ENCODE measurements around the gene TRIO. TPM values are rescaled to one million over a fixed set of nuclear protein-coding genes. Genes with fewer than 3 reads are reported as not detected.

TRIO gene
- total RNA-seq, 1 experiment from 2014 or later = 99.8 TPM

DNA sequence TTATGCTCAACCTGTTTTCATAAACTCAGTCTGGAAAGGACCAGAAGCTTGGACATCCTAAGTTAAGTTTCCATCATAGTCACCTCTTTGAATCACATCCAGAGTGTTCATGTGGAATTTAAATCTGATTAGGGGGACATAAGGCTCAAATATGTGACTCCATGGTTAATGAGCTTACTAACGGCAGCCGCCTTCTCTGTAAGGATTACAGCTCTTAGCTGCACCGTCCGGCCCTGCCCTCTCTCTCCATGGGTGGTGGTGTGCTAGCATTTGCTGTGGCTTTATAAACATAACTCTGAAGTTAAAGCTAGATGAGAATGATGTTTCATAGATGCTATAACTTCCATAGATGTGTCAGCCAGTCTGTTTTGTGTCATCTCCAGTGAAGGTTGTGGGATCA, 156.5 kb downstream of the TRIO start:
- BruUV-seq (replicated peaks) = no TSS peak
- no peaks in the 10 kb centered on the region for H3K9me3 ChIP-seq (ENCODE audit: low read depth, low read length, poor library complexity, severe bottlenecking)
- H3K4me1 ChIP-seq (ENCODE audit: insufficient read depth, low read length, poor library complexity, severe bottlenecking) = peaks cover 18% of the 10 kb centered on the region
- peak; percentile 7 for DNase-seq (ENCODE audit: low spot score)
- H3K27me3 ChIP-seq (replicated peaks; ENCODE audit: insufficient read depth, low read depth, low read length, poor library complexity) = no peaks in the 10 kb centered on the region
- H3K4me3 ChIP-seq (ENCODE audit: low read depth, low read length, poor library complexity, severe bottlenecking) = no peak overlapping the region
- ChIA-PET CTCF (no interaction called here), POLR2A (ENCODE audit: low non-redundant PET) (no interaction called here)
- TF ChIP-seq EZH2 (IDR thresholded peaks at IDR 0.05; ENCODE audit: borderline replicate concordance, low read depth, low read length, poor library complexity, severe bottlenecking) = no peak
- no peak for TF ChIP-seq CTCF (conservative IDR thresholded peaks at IDR 0.05; ENCODE audit: low read depth, low read length)
- no peaks in the 10 kb centered on the region for H3K36me3 ChIP-seq (ENCODE audit: insufficient read depth, low read length, poor library complexity, severe bottlenecking)
- intact Hi-C loops (cut with micrococcal nuclease; ENCODE audit: unreplicated experiment) = no loop called here
- H3K27ac ChIP-seq (ENCODE audit: low read depth, low read length, poor library complexity, severe bottlenecking) = no peak overlapping the region

DNA sequence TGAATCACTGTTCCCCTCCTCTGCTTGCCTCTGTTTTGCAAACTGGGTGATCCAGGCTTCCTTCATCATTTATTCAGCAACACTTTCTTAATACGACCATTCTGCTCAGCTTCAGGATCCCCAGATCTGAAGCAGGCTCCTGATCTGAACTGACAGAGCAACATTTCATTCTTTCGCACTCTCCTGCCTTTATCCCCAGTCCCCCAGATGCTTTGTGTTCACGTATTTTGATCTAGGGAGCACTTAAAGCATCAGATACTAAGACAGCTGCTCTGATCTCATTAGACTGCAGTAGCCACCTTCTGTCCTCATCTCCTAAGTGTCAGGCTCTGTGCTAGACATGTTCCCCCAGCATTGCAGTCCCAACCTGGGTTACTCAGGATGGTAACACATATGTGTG, 158.0 kb downstream of the TRIO start:
- CTCF ChIA-PET = no interaction called here
- DNase-seq (ENCODE audit: low spot score) = no peak
- intact Hi-C loops (cut with micrococcal nuclease; ENCODE audit: unreplicated experiment) = no loop called here
- POLR2A ChIA-PET (ENCODE audit: low non-redundant PET) = no interaction called here
- Histone ChIP-seq H3K36me3 (ENCODE audit: insufficient read depth, low read length, poor library complexity, severe bottlenecking) (no peaks in the 10 kb centered on the region), H3K9me3 (ENCODE audit: low read depth, low read length, poor library complexity, severe bottlenecking) (no peaks in the 10 kb centered on the region), H3K4me3 (ENCODE audit: low read depth, low read length, poor library complexity, severe bottlenecking) (no peak overlapping the region), H3K27ac (ENCODE audit: low read depth, low read length, poor library complexity, severe bottlenecking) (no peak overlapping the region), H3K27me3 (replicated peaks; ENCODE audit: insufficient read depth, low read depth, low read length, poor library complexity) (no peaks in the 10 kb centered on the region), H3K4me1 (ENCODE audit: insufficient read depth, low read length, poor library complexity, severe bottlenecking) (peaks cover 18% of the 10 kb centered on the region)
- no TSS peak for BruUV-seq (replicated peaks)
- no peak for TF ChIP-seq EZH2 (IDR thresholded peaks at IDR 0.05; ENCODE audit: borderline replicate concordance, low read depth, low read length, poor library complexity, severe bottlenecking)
- TF ChIP-seq CTCF (conservative IDR thresholded peaks at IDR 0.05; ENCODE audit: low read depth, low read length) = no peak

DNA sequence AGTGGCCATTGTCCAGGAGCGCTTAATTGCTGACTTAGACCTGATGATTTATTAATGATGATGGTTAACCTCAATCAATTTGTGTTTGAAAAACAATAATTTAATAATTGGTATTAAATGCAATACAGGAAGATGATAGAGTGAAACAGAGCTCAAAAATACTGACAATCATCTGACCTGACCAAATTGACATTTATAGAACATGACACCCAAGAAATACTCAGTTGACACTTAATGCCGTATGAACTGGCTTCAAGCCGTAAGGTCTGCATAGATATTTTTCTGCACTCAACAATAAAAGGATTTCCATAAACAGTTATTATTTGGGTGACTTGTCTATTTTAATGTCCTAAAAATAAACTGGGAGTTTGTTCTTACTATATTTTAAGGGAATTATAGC, 159.2 kb downstream of the TRIO start:
- Histone ChIP-seq H3K4me1 (ENCODE audit: insufficient read depth, low read length, poor library complexity, severe bottlenecking) (peaks cover 18% of the 10 kb centered on the region), H3K27ac (ENCODE audit: low read depth, low read length, poor library complexity, severe bottlenecking) (no peak overlapping the region), H3K27me3 (replicated peaks; ENCODE audit: insufficient read depth, low read depth, low read length, poor library complexity) (no peaks in the 10 kb centered on the region), H3K36me3 (ENCODE audit: insufficient read depth, low read length, poor library complexity, severe bottlenecking) (no peaks in the 10 kb centered on the region), H3K4me3 (ENCODE audit: low read depth, low read length, poor library complexity, severe bottlenecking) (no peak overlapping the region), H3K9me3 (ENCODE audit: low read depth, low read length, poor library complexity, severe bottlenecking) (no peaks in the 10 kb centered on the region)
- CTCF ChIA-PET = no interaction called here
- no peak for DNase-seq (ENCODE audit: low spot score)
- TF ChIP-seq EZH2 (IDR thresholded peaks at IDR 0.05; ENCODE audit: borderline replicate concordance, low read depth, low read length, poor library complexity, severe bottlenecking) (no peak), CTCF (conservative IDR thresholded peaks at IDR 0.05; ENCODE audit: low read depth, low read length) (no peak)
- intact Hi-C loops (cut with micrococcal nuclease; ENCODE audit: unreplicated experiment) = no loop called here
- no TSS peak for BruUV-seq (replicated peaks)
- POLR2A ChIA-PET (ENCODE audit: low non-redundant PET) = no interaction called here

Data from A673 (cell line).